GM19193 (cell line): ENCODE measurements around the gene ATF7.

Source experiments
- POLR2A ChIP-seq: IDR thresholded peaks from 4 replicates; pipeline ENCODE4 v1.6.1; 2011; ENCODE audit not compliant: insufficient read depth, insufficient read length; ENCODE audit errors: extremely low read depth

The ATF7 gene

GRCh38 chr12:53505086-53505485, 121.1 kb downstream of the ATF7 start:
- TF ChIP-seq POLR2A = no peak

DNA sequence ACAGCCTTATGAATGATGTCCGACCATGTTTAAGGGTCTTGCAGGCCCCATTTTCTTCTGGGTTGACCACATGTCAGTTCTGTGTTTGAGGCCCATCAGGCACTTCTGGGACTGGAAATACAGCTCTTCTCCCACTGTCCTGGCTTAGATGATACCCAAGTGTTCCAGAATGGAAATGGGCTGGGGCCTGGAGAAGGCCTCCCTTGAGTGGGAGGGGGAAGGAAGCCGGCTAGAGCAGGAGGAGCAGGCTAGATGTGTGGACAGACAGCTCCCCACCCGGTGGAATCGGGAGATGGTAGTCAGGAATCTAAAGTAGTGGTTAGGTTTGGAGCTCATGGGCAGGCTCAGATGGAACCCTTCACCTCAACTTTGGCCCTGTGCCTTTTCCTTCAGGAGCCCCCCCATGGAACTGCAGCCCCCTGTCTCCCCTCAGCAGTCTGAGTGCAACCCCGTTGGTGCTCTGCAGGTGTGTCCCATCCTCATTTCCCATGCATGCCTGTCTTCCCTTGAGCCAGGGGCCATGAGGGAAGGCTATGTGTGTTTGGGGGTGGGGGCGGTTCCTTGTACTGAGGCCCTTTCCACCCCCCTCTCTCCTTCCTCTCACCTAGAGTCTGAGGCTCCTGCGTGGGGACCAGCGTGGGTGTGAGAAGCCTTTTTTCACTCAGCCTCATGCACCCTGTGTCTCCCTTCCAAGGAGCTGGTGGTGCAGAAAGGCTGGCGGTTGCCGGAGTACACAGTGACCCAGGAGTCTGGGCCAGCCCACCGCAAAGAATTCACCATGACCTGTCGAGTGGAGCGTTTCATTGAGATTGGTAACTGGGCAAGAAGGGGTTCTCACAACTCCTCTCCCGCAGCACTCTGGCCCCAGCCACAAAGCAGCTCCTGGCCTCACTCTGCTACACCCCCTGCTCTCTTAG, 121.9 kb downstream of the ATF7 start:
- no peak for TF ChIP-seq POLR2A

DNA sequence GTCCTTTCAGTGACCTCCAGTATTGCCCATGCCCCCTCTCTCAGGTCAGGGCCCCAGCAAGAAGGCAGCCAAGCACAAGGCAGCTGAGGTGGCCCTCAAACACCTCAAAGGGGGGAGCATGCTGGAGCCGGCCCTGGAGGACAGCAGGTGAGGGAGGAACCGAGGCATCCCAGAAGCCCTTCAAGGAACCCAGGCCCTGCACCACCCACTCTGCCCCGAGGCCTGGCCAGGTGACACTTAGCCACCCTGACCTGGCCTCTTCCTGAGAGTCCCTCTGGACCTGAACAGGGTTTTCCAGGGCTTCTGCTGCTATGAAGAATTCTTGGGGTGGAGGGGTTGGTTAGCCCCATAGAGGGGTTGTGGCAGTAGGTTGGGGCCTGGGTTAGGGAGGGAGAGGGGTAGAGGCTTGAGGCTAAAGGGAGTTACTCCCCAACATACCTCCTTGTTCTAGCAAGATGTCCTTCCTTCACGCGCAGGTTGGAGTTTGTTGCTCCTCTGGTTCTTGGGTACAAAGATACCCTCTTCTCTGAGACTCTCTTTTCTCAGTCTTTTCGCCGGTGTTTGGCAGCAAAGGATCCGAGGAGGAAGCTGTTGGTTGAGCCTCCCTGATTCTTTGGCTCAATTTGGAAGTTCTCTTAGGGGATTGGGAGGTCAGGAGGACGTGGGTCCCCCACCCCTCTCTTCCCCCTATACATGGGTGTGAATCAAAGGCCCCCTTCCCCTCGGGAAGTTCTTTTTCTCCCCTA, 123.0 kb downstream of the ATF7 start:
- no peak for TF ChIP-seq POLR2A

GRCh38 chr12:53502331-53502730, 123.9 kb downstream of the ATF7 start:
- TF ChIP-seq POLR2A = no peak

DNA sequence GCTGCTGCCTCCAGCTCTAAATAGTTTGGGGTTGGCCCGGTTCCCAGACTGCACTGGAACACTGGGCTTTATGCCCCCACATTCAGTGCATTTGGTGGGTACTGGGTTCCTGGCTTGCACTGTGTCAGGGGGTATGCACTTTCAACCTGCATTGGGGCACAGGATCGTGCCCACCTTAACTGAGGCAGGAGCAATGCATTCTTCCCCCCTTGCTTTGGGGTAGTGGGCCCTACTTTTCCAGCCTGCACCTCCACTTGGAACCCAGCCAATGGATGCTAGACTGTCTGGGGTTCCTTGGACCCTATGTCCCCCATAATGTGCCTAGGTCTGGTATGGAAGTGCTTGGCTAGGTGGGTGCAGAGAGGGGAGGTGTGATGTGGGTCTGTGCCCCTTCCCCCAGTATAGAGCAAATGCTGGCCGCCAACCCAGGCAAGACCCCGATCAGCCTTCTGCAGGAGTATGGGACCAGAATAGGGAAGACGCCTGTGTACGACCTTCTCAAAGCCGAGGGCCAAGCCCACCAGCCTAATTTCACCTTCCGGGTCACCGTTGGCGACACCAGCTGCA, 124.5 kb downstream of the ATF7 start:
- no peak for TF ChIP-seq POLR2A

- TF ChIP-seq POLR2A = peak; percentile 87
Measured at GRCh38 chr12:53500776-53501614, 125.2 kb downstream of the ATF7 start, which contains the start of gene TARBP2. Gene TARBP2, plus strand, starts transcription at chr12:53501283. Its CDS starts 126 bp downstream, at chr12:53501409.

DNA sequence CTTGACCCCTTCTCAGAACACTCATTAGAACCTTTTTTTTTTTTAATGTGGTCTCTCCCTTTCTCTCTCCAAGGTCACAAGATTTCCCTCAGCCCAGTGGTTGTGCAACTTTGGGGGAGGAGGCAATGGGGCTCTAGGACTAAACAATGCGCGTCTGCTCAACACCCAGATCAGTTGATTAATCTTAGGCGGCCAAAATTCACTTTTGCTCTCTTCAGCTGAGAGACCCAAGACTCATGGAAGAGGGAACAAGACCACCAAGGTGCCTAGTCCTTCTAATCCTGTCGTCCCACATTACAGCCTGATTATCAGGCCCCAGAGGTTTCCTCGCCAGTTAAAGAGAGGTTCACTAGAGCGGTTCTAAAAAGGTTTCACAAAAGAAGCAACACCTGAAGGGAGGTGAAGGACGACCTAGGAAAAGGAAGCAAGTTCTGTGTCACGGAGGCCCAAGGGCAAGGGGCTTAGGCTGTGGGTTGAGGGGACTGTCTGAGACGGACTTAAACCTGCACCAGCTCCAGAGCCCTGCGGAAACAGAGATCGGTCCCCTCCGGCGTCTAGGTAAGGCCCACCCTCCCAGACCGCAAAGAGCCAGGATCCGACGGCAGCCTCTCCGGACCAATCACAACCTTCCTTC, 125.9 kb downstream of the ATF7 start:
- TF ChIP-seq POLR2A = peak; percentile 68

- no peak for TF ChIP-seq POLR2A
Measured at GRCh38 chr12:53499266-53500141, 126.7 kb downstream of the ATF7 start, which contains the start of gene MAP3K12. Gene MAP3K12, minus strand, starts transcription at chr12:53499458. Its CDS starts 12,067 bp downstream, at chr12:53487391.

- no peak for TF ChIP-seq POLR2A
Measured at GRCh38 chr12:53498235-53498630, 127.9 kb downstream of the ATF7 start.

DNA sequence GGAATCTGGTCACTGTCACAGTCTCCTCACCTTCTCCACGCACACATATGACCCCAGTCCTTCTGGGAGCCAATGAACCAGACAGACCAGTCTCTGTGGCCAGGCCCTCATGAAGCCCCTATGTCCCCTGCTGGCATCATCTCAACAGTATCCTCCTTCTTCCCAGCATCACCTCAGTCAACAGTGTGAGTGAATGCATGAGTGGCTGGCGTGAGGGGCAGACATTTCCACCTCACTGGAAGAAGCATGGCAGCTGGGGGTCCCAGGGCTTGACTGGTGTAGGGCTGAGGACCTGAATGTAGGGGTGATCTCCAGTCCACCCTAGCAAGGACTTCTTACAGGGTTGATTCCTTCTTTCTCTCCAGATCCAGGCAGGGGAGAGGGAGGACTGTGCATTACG, 128.7 kb downstream of the ATF7 start:
- no peak for TF ChIP-seq POLR2A

GRCh38 chr12:53496752-53497032, 129.5 kb downstream of the ATF7 start:
- TF ChIP-seq POLR2A = no peak

GRCh38 chr12:53495903-53496751, 130.1 kb downstream of the ATF7 start:
- TF ChIP-seq POLR2A = no peak
